A549 treated with DMSO at 1 μM for 4 hours (cell line): ENCODE data around the gene P2RX4. TPM values are rescaled to one million over a fixed set of nuclear protein-coding genes. Genes with fewer than 3 reads are reported as not detected.

ENCODE experiments used
- total RNA-seq: library from RNA; stranded (reverse); fragments of 200-300 nt; extraction: Qiagen RNA extraction; gene quantifications from 5 replicates; pipeline ENCODE4 v1.2.3, GENCODE V29; 2022; ENCODE audit warnings: low read depth

P2RX4 gene
- total RNA-seq = 15.8 to 21.9 TPM (median 17.7 TPM) in 5 replicates

GRCh38 chr12:121209624-121210572, at the start of gene P2RX4:
Gene P2RX4 (plus strand): TSS chr12:121210129. CDS start chr12:121210165, 36 bp downstream.

Other genes starting within 250 kb of the P2RX4 start
- gene HNF1A, start 231.6 kb upstream of the P2RX4 start, total RNA-seq = 4.4 to 6.4 TPM (median 5.9 TPM) in 5 replicates
- 24.1 to 26.6 TPM (median 24.9 TPM) in 5 replicates for gene C12orf43, start 193.6 kb upstream of the P2RX4 start, total RNA-seq
- 3.5 to 6.6 TPM (median 5.0 TPM) in 5 replicates for gene OASL, start 170.9 kb upstream of the P2RX4 start, total RNA-seq
- not detected in 5 replicates for gene P2RX7, start 77.3 kb upstream of the P2RX4 start, total RNA-seq
- 21.1 to 26.3 TPM (median 25.6 TPM) in 5 replicates for gene CAMKK2, start 86.6 kb downstream of the P2RX4 start, total RNA-seq
- 85.1 to 97.5 TPM (median 96.9 TPM) in 5 replicates for gene ANAPC5, start 142.3 kb downstream of the P2RX4 start, total RNA-seq
- gene RNF34, start 190.0 kb downstream of the P2RX4 start, total RNA-seq = 36.4 to 39.5 TPM (median 37.8 TPM) in 5 replicates